Heart left ventricle (tissue), 16 donors: Measurements from ENCODE around the gene ECI1. TPM values are rescaled to one million over a fixed set of nuclear protein-coding genes. Genes with fewer than 3 reads are reported as not detected.
A peak's percentile ranks its signal among the peaks of the same experiment; 100 is the strongest.
"Not testable (repeated sequence)": the region's sequence is repeated elsewhere in the genome, so short reads cannot be mapped to it uniquely, and the experiment has no call there.

Experiments
- ATAC-seq, 4 donors: fragments of 200-7000 bp; cut with Tn5 transposase; one replicate each; pipeline ENCODE4 v1.9.1; 2020 to 2022; ENCODE audit warnings: moderate library complexity in 4 of 4, mild to moderate bottlenecking in 3 of 4, moderate number of reproducible peaks in 1 of 4
- DNase-seq, 5 donors: peaks; one replicate each; pipeline ENCODE4 v3.0.0-alpha.2; 2020
- H3K27ac ChIP-seq, 12 donors: fragments of 200-600 bp; sonication (generic) in 4 of 12; one replicate each; pipeline versions ENCODE4 v1.5.0 to v1.8.0; 2016 to 2022; ENCODE audit warnings: mild to moderate bottlenecking in 2 of 12
- H3K27me3 ChIP-seq, 9 donors: fragments of 200-600 bp; sonication (generic) in 2 of 9; one replicate each; pipeline versions ENCODE4 v1.5.1 to v1.8.0; 2016 to 2022; ENCODE audit warnings: mild to moderate bottlenecking in 3 of 9
- H3K36me3 ChIP-seq, 9 donors: fragments of 200-600 bp; sonication (generic) in 2 of 9; one replicate each; pipeline versions ENCODE4 v1.5.0 to v1.8.0; 2018 to 2022; ENCODE audit warnings: mild to moderate bottlenecking in 2 of 9
- H3K4me1 ChIP-seq, 12 donors: fragments of 200-600 bp; sonication (generic) in 4 of 12; one replicate each; pipeline versions ENCODE4 v1.5.0 to v1.8.0; 2016 to 2022; ENCODE audit warnings: mild to moderate bottlenecking in 3 of 12
- H3K4me3 ChIP-seq, 12 donors: fragments of 200-600 bp; sonication (generic) in 4 of 12; one replicate each; pipeline versions ENCODE4 v1.5.0 to v1.8.0; 2017 to 2022; ENCODE audit warnings: mild to moderate bottlenecking in 9 of 12, moderate library complexity in 4 of 12
- H3K9me3 ChIP-seq, 12 donors: fragments of 200-600 bp; sonication (generic) in 4 of 12; one replicate each; pipeline versions ENCODE4 v1.5.0 to v1.8.0; 2016 to 2022; ENCODE audit warnings: mild to moderate bottlenecking in 1 of 12
- POLR2A ChIP-seq, 2 donors: fragments of 450-650 bp; IDR thresholded peaks; one replicate each; pipeline ENCODE4 v1.6.1; 2017; ENCODE audit warnings: antibody characterized with exemption in 2 of 2, mild to moderate bottlenecking in 2 of 2, moderate library complexity in 2 of 2
- WGBS, 4 donors: extraction: QIAGEN DNeasy Blood & Tissue Kit in 2 of 4; methylation state at CpG; one replicate each; pipeline versions ENCODE4 v1.1.5 to v1.1.7; 2013 to 2018; 5-methylcytosine and 5-hydroxymethylcytosine counted together
- intact Hi-C, 10 donors: fragments of 100-400 bp; cut with DNase I; formaldehyde crosslinking; loops; one replicate each; pipeline versions ENCODE4 v1.11.1 to v1.14.2; 2022
- polyA plus RNA-seq, 2 donors: library from polyadenylated mRNA; stranded (reverse); fragments of 200-250 nt; gene quantifications; one replicate each; pipeline ENCODE4 v1.2.3, GENCODE V29; 2013
- total RNA-seq, 9 donors: library from RNA; depleted of rRNA in 2 of 9; stranded (reverse); fragments of >200 nt in 2 of 9; fragmentation: NEBNext Ultra II Directional in 3 of 9; extraction: Animal tissue kit (Norgen Biotek cat#: 25700) in 3 of 9; gene quantifications; one replicate each; pipeline versions ENCODE4 v1.1.0 to v1.2.4, GENCODE V29; 2016 to 2023
- TF ChIP-seq, protein P1 (sequence below), 12 donors: fragments of 200-600 bp; sonication (generic) in 4 of 12; IDR thresholded peaks; one replicate each; pipeline versions ENCODE4 v1.5.0 to v1.8.0; 2018 to 2022; ENCODE audit warnings: antibody characterized with exemption in 12 of 12, mild to moderate bottlenecking in 5 of 12
- donor health status: ischemic (EF 13 %, LVEDD 7.1; RV severe dilation, severe dysfunction).
- donor health status: healthy with polysubstance abuse.
- donor health status: DM: no; HTN: yes; CAD: no.
- donor health status: DM: no; HTN: no; CAD: no.
- donor health status: ischemic (EF 25% LVEDD 6.9; RV normal size, moderate dysfunction).
- donor health status: ischemic (EF 25% LVEDD 5.7; RV mildly dilated, moderate dysfunction).
- donor health status: healthy.
- donor health status: DM: yes; HTN: yes; CAD: no.
- donor health status: ischemic (EF 35%, LVEDD 5.7; RV mildly dilated, moderate dysfunction).
- donor health status: nonischemic (EF 11% LVEDD 7.7; RV severe dilation, severe dysfunction).
- donor health status: DM: yes; HTN: yes; CAD: no.
- donor health status: PGD.
- donor health status: ischemic (EF 29% LVEDD 5.4; RV normal size, mild dysfunction).
- donor health status: nonischemic (EF 23%, LVEDD 6.1; RV moderate dilation, normal function).

The ECI1 gene
- total and polyA plus RNA-seq, 11 donors, result 84.6 to 340 (median 143) TPM

DNA sequence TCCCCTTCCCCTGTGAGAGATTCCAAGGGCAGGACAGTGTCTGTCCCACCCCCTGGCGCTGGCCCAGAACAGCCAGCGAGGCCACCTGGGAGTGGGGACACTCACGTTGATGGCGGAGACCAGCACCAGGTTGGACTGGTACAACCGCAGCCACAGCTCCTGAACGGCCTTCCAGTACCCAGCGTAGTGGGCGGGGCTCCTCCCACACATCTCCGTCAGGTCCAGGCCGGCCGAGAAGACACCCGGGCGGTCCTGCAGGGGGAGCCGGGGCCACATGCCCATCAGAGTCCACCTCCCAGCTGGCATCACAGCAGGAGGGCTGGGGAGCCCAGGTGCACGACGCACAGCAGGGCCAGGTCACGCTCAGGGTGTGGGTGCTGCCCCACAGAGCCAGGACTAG lies 7.1 kb downstream of the ECI1 start:
- no peak overlapping the region for H3K4me3 ChIP-seq
- no peak overlapping the region for H3K27ac ChIP-seq
- 67 to 80% (median 72%) methylated on average over 13 to 17 of the region's 17 CpGs for WGBS, 4 donors
- peaks cover 5 to 83% (median 58%) of the 10 kb centered on the region in 9 donors for H3K36me3 ChIP-seq
- no peaks in the 10 kb centered on the region for H3K9me3 ChIP-seq
- H3K4me1 ChIP-seq, result no peaks in the 10 kb centered on the region
- no peaks in the 10 kb centered on the region for H3K27me3 ChIP-seq
- intact Hi-C loops, result loop anchor here in 1 of 10 donors (10.0 kb wide), 1 partner anchor 90 kb away; the partner anchor contains the start of gene TRAF7
- TF ChIP-seq POLR2A (IDR thresholded peaks at IDR 0.05), result no peak
- TF ChIP-seq, protein P1, sequence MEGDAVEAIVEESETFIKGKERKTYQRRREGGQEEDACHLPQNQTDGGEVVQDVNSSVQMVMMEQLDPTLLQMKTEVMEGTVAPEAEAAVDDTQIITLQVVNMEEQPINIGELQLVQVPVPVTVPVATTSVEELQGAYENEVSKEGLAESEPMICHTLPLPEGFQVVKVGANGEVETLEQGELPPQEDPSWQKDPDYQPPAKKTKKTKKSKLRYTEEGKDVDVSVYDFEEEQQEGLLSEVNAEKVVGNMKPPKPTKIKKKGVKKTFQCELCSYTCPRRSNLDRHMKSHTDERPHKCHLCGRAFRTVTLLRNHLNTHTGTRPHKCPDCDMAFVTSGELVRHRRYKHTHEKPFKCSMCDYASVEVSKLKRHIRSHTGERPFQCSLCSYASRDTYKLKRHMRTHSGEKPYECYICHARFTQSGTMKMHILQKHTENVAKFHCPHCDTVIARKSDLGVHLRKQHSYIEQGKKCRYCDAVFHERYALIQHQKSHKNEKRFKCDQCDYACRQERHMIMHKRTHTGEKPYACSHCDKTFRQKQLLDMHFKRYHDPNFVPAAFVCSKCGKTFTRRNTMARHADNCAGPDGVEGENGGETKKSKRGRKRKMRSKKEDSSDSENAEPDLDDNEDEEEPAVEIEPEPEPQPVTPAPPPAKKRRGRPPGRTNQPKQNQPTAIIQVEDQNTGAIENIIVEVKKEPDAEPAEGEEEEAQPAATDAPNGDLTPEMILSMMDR (IDR thresholded peaks at IDR 0.05), result no peak
- DNase-seq (no peak), ATAC-seq (peak in 1 of 4 donors; percentile 5)

GRCh38 chr16:2243781-2244180 lies 7.6 kb downstream of the ECI1 start:
- no peak for TF ChIP-seq POLR2A (IDR thresholded peaks at IDR 0.05)
- TF ChIP-seq, protein P1 (IDR thresholded peaks at IDR 0.05), result no peak
- peak in 1 of 5 donors; percentile 22 for DNase-seq
- Histone ChIP-seq H3K27me3 (no peaks in the 10 kb centered on the region), H3K4me1 (peaks cover 0 to under 1% (median 0%) of the 10 kb centered on the region in 12 donors), H3K4me3 (no peak overlapping the region), H3K27ac (no peak overlapping the region), H3K36me3 (peaks cover 5 to 80% (median 60%) of the 10 kb centered on the region in 9 donors), H3K9me3 (no peaks in the 10 kb centered on the region)
- WGBS, 4 donors, result 95 to 97% (median 96%) methylated on average over 10 to 11 of the region's 11 CpGs
- intact Hi-C loops, result loop anchor here in 1 of 10 donors (10.0 kb wide), 1 partner anchor 89 kb away; the partner anchor contains the start of gene TRAF7
- ATAC-seq, result no peak

DNA sequence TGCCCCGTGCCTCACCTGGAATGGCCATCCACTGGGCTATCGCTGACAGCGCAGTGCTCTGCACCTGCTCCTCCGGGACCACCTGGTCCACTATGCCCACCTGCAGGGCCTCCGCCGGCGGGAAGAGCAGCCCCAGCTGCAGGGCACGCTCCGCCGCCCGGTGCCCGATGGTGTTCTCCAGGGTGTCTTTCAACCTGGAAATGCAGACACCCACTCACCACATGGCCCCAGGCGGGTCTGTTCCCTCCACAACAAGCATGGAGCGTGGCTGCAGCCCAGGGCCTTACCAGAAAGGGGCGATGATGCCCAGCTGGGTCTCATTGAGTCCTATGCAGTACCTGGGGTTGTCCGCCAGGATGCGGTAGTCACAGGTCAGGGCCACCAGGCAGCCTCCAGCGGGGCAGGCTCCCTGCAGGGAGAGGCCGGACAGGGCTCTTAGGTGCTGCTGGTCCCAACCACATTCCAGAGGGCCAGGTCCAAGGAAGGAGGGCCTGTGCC lies 8.3 kb downstream of the ECI1 start:
- Histone ChIP-seq H3K36me3 (peaks cover 5 to 73% (median 60%) of the 10 kb centered on the region in 9 donors), H3K27ac (no peak overlapping the region), H3K4me3 (no peak overlapping the region), H3K9me3 (no peaks in the 10 kb centered on the region), H3K4me1 (peaks cover 0 to 7% (median under 1%) of the 10 kb centered on the region in 12 donors), H3K27me3 (no peaks in the 10 kb centered on the region)
- no peak for TF ChIP-seq POLR2A (IDR thresholded peaks at IDR 0.05)
- TF ChIP-seq, protein P1 (IDR thresholded peaks at IDR 0.05), result no peak
- ATAC-seq, result no peak
- peak in 1 of 5 donors; percentile 22 for DNase-seq
- intact Hi-C loops, result loop anchor here in 1 of 10 donors (10.0 kb wide), 1 partner anchor 88 kb away; the partner anchor contains the start of gene TRAF7
- 92 to 97% (median 94%) methylated on average over 5 to 19 of the region's 19 CpGs for whole genome bisulfite sequencing, 4 donors

- no peak overlapping the region for H3K4me3 ChIP-seq
- H3K4me1 ChIP-seq, result peaks cover 0 to 12% (median 6%) of the 10 kb centered on the region in 12 donors
- H3K27me3 ChIP-seq, result peaks cover 0 to 4% (median 0%) of the 10 kb centered on the region in 9 donors
- no peaks in the 10 kb centered on the region for H3K9me3 ChIP-seq
- H3K27ac ChIP-seq, result no peak overlapping the region
- ATAC-seq, result no peak
- intact Hi-C loops, result loop anchor here in 1 of 10 donors (10.0 kb wide), 1 partner anchor 88 kb away; the partner anchor contains the start of gene TRAF7
- DNase-seq, result peak in 1 of 5 donors; percentile 14
- peaks cover 5 to 73% (median 60%) of the 10 kb centered on the region in 9 donors for H3K36me3 ChIP-seq
- 61 to 81% (median 71%) methylated on average over 11 of the region's 11 CpGs for WGBS, 4 donors
- TF ChIP-seq, protein P1 (IDR thresholded peaks at IDR 0.05), result no peak
- no peak for TF ChIP-seq POLR2A (IDR thresholded peaks at IDR 0.05)
These were observed 8.8 kb downstream of the ECI1 start for GRCh38 chr16:2242598-2242997.

DNA sequence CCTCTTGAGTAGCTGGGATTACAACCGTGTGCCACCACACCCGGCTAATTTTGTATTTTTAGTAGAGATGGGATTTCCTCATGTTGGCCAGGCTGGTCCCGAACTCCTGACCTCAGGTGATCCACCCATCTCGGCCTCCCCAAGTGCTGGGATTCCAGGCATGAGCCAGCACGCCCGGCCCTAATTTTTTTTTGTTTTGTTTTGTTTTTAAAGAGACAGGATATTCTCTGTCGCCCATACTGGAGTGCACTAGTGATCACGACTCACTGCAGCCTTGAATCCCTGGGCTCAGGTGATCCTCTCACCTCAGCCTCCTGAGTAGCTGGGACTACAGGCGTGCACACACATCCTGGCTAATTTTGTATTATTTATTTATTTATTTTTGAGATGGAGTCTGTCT lies 11.1 kb downstream of the ECI1 start:
- not testable (repeated sequence) for H3K27ac ChIP-seq, H3K4me3 ChIP-seq, ATAC-seq, H3K9me3 ChIP-seq
- peak in 1 of 5 donors; percentile 11 for DNase-seq
- peaks cover 0 to 31% (median 23%) of the 10 kb centered on the region in 12 donors for H3K4me1 ChIP-seq
- H3K27me3 ChIP-seq, result peaks cover 0 to 24% (median 6%) of the 10 kb centered on the region in 9 donors
- H3K36me3 ChIP-seq, result peaks cover 3 to 64% (median 50%) of the 10 kb centered on the region in 9 donors
- intact Hi-C loops, result loop anchor here in 1 of 10 donors (10.0 kb wide), 1 partner anchor 86 kb away; the partner anchor contains the start of gene TRAF7
- WGBS, 4 donors, result 66 to 79% (median 73%) methylated on average over 9 of the region's 9 CpGs
